Neural cell (in vitro differentiated cells): ENCODE measurements around the gene TCF12. TPM values are rescaled to one million over a fixed set of nuclear protein-coding genes. Genes with fewer than 3 reads are reported as not detected.

ENCODE experiments used
- H2AFZ ChIP-seq: fragments of 200-600, 300-800 bp; sonication (generic), shearing (Covaris generic); 2 replicates; pipeline ENCODE4 v1.6.0; 2014; ENCODE audit warnings: low read depth, mild to moderate bottlenecking, antibody characterized with exemption, low read length, moderate library complexity
- H3F3A ChIP-seq: fragments of 200-600 bp; shearing (Covaris generic); 2 replicates; pipeline ENCODE4 v1.6.1; 2016; ENCODE audit warnings: mild to moderate bottlenecking, moderate library complexity, mixed read lengths, antibody characterized with exemption, low read length; ENCODE audit not compliant: insufficient read depth, poor library complexity, severe bottlenecking
- H3K27ac ChIP-seq: fragments of 200-600, 300-800 bp; sonication (generic), shearing (Covaris generic); 2 replicates; pipeline ENCODE4 v1.5.1; 2014; ENCODE audit warnings: mild to moderate bottlenecking, low read length, moderate library complexity
- H3K27me3 ChIP-seq: fragments of 300-800, 200-600 bp; sonication (generic), shearing (Covaris generic); 2 replicates; pipeline ENCODE4 v1.6.0; 2014; ENCODE audit warnings: mild to moderate bottlenecking, low read depth, low read length, moderate library complexity; ENCODE audit not compliant: insufficient read depth
- H3K36me3 ChIP-seq: fragments of 300-800, 200-600 bp; sonication (generic), shearing (Covaris generic); 2 replicates; pipeline ENCODE4 v1.5.1; 2014; ENCODE audit warnings: mild to moderate bottlenecking, antibody characterized with exemption, low read length, moderate library complexity; ENCODE audit not compliant: insufficient read depth
- H3K4me2 ChIP-seq: fragments of 300-800, 200-600 bp; sonication (generic), shearing (Covaris generic); 2 replicates; pipeline ENCODE4 v1.6.0; 2014; ENCODE audit warnings: mild to moderate bottlenecking, low read length
- H3K4me3 ChIP-seq: fragments of 300-800, 200-600 bp; sonication (generic), shearing (Covaris generic); 2 replicates; pipeline ENCODE4 v1.5.1; 2014; ENCODE audit warnings: mild to moderate bottlenecking, low read length, moderate library complexity
- H3K79me2 ChIP-seq: fragments of 200-600 bp; shearing (Covaris generic); replicated peaks from 2 replicates; pipeline ENCODE4 v1.6.0; 2014; ENCODE audit warnings: mild to moderate bottlenecking, low read length, moderate library complexity; ENCODE audit not compliant: insufficient read depth
- H3K9ac ChIP-seq: fragments of 300-800, 200-600 bp; sonication (generic), shearing (Covaris generic); 2 replicates; pipeline ENCODE4 v1.6.1; 2016; ENCODE audit warnings: mild to moderate bottlenecking, low read length, mixed read lengths
- H3K9me2 ChIP-seq: fragments of 200-600 bp; shearing (Covaris generic); 2 replicates; pipeline ENCODE4 v1.6.1; 2016; ENCODE audit warnings: mild to moderate bottlenecking, low read length, mixed read lengths; ENCODE audit not compliant: insufficient read depth
- H3K9me3 ChIP-seq: fragments of 200-600, 300-800 bp; sonication (generic), shearing (Covaris generic); 2 replicates; pipeline ENCODE4 v1.6.1; 2016; ENCODE audit warnings: mild to moderate bottlenecking, mixed run types, low read length, moderate library complexity, mixed read lengths
- H4K20me1 ChIP-seq: fragments of 200-600 bp; shearing (Covaris generic); 2 replicates; pipeline ENCODE4 v1.6.1; 2016; ENCODE audit warnings: mild to moderate bottlenecking, mixed run types; ENCODE audit not compliant: insufficient read depth
- CTCF ChIP-seq: fragments of 450-650 bp; IDR thresholded peaks from 2 replicates; pipeline ENCODE4 v1.5.1; 2014; ENCODE audit warnings: antibody characterized with exemption, mild to moderate bottlenecking, moderate library complexity; ENCODE audit not compliant: poor library complexity, severe bottlenecking
- EP300 ChIP-seq: fragments of 450-650 bp; conservative IDR thresholded peaks from 2 replicates; pipeline ENCODE4 v1.6.1; 2014; ENCODE audit warnings: antibody characterized with exemption, mild to moderate bottlenecking, moderate library complexity; ENCODE audit not compliant: poor library complexity, severe bottlenecking
- EZH2 ChIP-seq: fragments of 200-600, 300-800 bp; shearing (Covaris generic), sonication (generic); IDR thresholded peaks from 2 replicates; pipeline ENCODE4 v1.6.1; 2014; ENCODE audit warnings: antibody characterized with exemption, low read length, borderline replicate concordance, mild to moderate bottlenecking; ENCODE audit not compliant: insufficient read depth, poor library complexity, severe bottlenecking
- MXI1 ChIP-seq: fragments of 450-650 bp; conservative IDR thresholded peaks from 2 replicates; pipeline ENCODE4 v1.6.1; 2014; ENCODE audit warnings: antibody characterized with exemption, mild to moderate bottlenecking; ENCODE audit not compliant: poor library complexity, severe bottlenecking
- POLR2AphosphoS5 ChIP-seq: IDR thresholded peaks from 2 replicates; pipeline ENCODE4 v1.6.1; 2012
- RAD21 ChIP-seq: fragments of 450-650 bp; conservative IDR thresholded peaks from 2 replicates; pipeline ENCODE4 v1.6.1; 2014; ENCODE audit warnings: antibody characterized with exemption, mild to moderate bottlenecking, moderate library complexity
- REST ChIP-seq: IDR thresholded peaks from 2 replicates; pipeline ENCODE4 v1.6.1; 2012; ENCODE audit warnings: borderline replicate concordance
- SMC3 ChIP-seq: fragments of 450-650 bp; conservative IDR thresholded peaks from 2 replicates; pipeline ENCODE4 v1.6.1; 2014; ENCODE audit warnings: antibody characterized with exemption, mild to moderate bottlenecking, moderate library complexity; ENCODE audit not compliant: poor library complexity
- TAF1 ChIP-seq: IDR thresholded peaks from 2 replicates; pipeline ENCODE4 v1.6.1; 2012; ENCODE audit warnings: low read depth
- polyA plus RNA-seq: library from polyadenylated mRNA; depleted of rRNA; stranded (reverse); fragments of >200 nt; gene quantifications from 2 replicates; pipeline ENCODE4 v1.2.3, GENCODE V29; 2014

Gene TCF12
- polyA plus RNA-seq, 1 donor from 2014 or later: 52.7 TPM

- no peak overlapping the region for H3K4me2 ChIP-seq
- H3K36me3 ChIP-seq: no peaks in the 10 kb centered on the region
- H3K9me3 ChIP-seq: no peaks in the 10 kb centered on the region
- H3K79me2 ChIP-seq: no peaks in the 10 kb centered on the region
- no peak overlapping the region for H2AFZ ChIP-seq
- H3K9me2 ChIP-seq: no peaks in the 10 kb centered on the region
- no peaks in the 10 kb centered on the region for H4K20me1 ChIP-seq
- no peaks in the 10 kb centered on the region for H3K27me3 ChIP-seq
- no peak overlapping the region for H3K27ac ChIP-seq
- TF ChIP-seq TAF1 (no peak), EZH2 (no peak), CTCF (no peak), POLR2AphosphoS5 (no peak), RAD21 (no peak), MXI1 (no peak), SMC3 (no peak), REST (no peak), EP300 (no peak)
- H3K4me3 ChIP-seq: no peak overlapping the region
- no peaks in the 10 kb centered on the region for H3F3A ChIP-seq
- no peak overlapping the region for H3K9ac ChIP-seq
Measured at GRCh38 chr15:56877255-56877970, 41.0 kb upstream of the TCF12 start.

GRCh38 chr15:56879502-56879901 lies 38.9 kb upstream of the TCF12 start:
- Histone ChIP-seq H3F3A (no peaks in the 10 kb centered on the region), H3K9ac (no peak overlapping the region), H3K36me3 (no peaks in the 10 kb centered on the region), H3K27ac (no peak overlapping the region), H3K4me2 (no peak overlapping the region), H3K4me3 (no peak overlapping the region), H3K9me2 (no peaks in the 10 kb centered on the region), H3K79me2 (no peaks in the 10 kb centered on the region), H2AFZ (no peak overlapping the region), H3K27me3 (no peaks in the 10 kb centered on the region), H3K9me3 (no peaks in the 10 kb centered on the region), H4K20me1 (no peaks in the 10 kb centered on the region)
- TF ChIP-seq RAD21 (no peak), EP300 (no peak), CTCF (no peak), POLR2AphosphoS5 (no peak)
